GM12878 (cell line): ENCODE results near the gene ACOX1. TPM values are rescaled to one million over a fixed set of nuclear protein-coding genes. Genes with fewer than 3 reads are reported as not detected.

ENCODE experiments used
- ATAC-seq: fragments of 200-7000 bp; cut with Tn5 transposase; 3 replicates; pipeline ENCODE4 v1.9.1; 2020; ENCODE audit warnings: mild to moderate bottlenecking, moderate library complexity
- BruUV-seq: library from RNA; stranded (reverse); fragments of 400-500 nt; replicated peaks from 2 replicates; lab custom pipeline; 2021; lab: Mats Ljungman, UMichigan
- CTCF ChIA-PET: fragments of 300-600 bp; sonication (Branson Sonifier 250); formaldehyde crosslinking; extraction: SDS; loops from one replicate; lab custom pipeline; 2021; ENCODE audit warnings: inconsistent platforms; lab: Yijun Ruan, JAX
- POLR2A ChIA-PET: fragments of 350-600 bp; formaldehyde crosslinking; extraction: SDS; loops from one replicate; lab custom pipeline; 2021; ENCODE audit warnings: inconsistent platforms; lab: Charles Lee
- RAD21 ChIA-PET: fragments of 300-600 bp; sonication (Branson Sonifier 250); formaldehyde crosslinking; loops from one replicate; lab custom pipeline; 2023; ENCODE audit warnings: antibody characterized with exemption; ENCODE audit not compliant: unreplicated experiment; lab: Charles Lee
- SMC1A ChIA-PET: fragments of 300-600 bp; sonication (Branson Sonifier 250); formaldehyde crosslinking; loops from one replicate; lab custom pipeline; 2023; ENCODE audit not compliant: unreplicated experiment, uncharacterized antibody; lab: Charles Lee
- DNase-seq: peaks from one replicate; pipeline ENCODE4 v3.0.0-alpha.2; 2011; ENCODE audit warnings: low read depth, low spot score
- FAIRE-seq: peaks from 3 replicates; lab custom pipeline; 2011; peaks lifted over from hg19 to GRCh38; lab: Jason Lieb, UNC
- H2AFZ ChIP-seq: 2 replicates; pipeline ENCODE4 v1.6.0; 2011; ENCODE audit warnings: low read depth, low read length, control low read depth; ENCODE audit not compliant: control insufficient read depth
- H3K27ac ChIP-seq: 2 replicates; pipeline ENCODE4 v1.5.1; 2011; ENCODE audit warnings: control low read depth; ENCODE audit not compliant: control insufficient read depth, insufficient read depth
- H3K27me3 ChIP-seq, 2 experiments: replicated peaks in 1 of 2; 2 replicates each; pipeline versions ENCODE4 v1.6.0 to v1.6.1; 2011; ENCODE audit warnings: low read length in 1 of 2; ENCODE audit not compliant: control insufficient read depth in 2 of 2, insufficient read depth in 2 of 2
- H3K36me3 ChIP-seq, 2 experiments: 2 replicates each; pipeline ENCODE4 v1.5.1; 2011; ENCODE audit warnings: low read length in 1 of 2; ENCODE audit not compliant: control insufficient read depth in 2 of 2, insufficient read depth in 2 of 2
- H3K4me1 ChIP-seq: 2 replicates; pipeline ENCODE4 v1.6.1; 2011; ENCODE audit warnings: mild to moderate bottlenecking, low read length, moderate library complexity, mixed read lengths; ENCODE audit not compliant: control insufficient read depth, insufficient read depth
- H3K4me2 ChIP-seq: 2 replicates; pipeline ENCODE4 v1.6.0; 2011; ENCODE audit warnings: control low read depth; ENCODE audit not compliant: control insufficient read depth, insufficient read depth
- H3K4me3 ChIP-seq: fragments of 200-600 bp; sonication (generic); 2 replicates; pipeline ENCODE4 v1.5.1; 2016
- H3K79me2 ChIP-seq: 2 replicates; pipeline ENCODE4 v1.6.0; 2011; ENCODE audit warnings: low read length; ENCODE audit not compliant: control insufficient read depth, insufficient read depth
- H3K9ac ChIP-seq: 2 replicates; pipeline ENCODE4 v1.8.0; 2011; ENCODE audit warnings: low read length, control low read depth, mixed read lengths; ENCODE audit not compliant: control insufficient read depth, insufficient read depth
- H3K9me3 ChIP-seq: replicated peaks from 3 replicates; pipeline ENCODE4 v1.5.1; 2011; ENCODE audit warnings: mild to moderate bottlenecking, low read length; ENCODE audit not compliant: control insufficient read depth, insufficient read depth
- H4K20me1 ChIP-seq: 2 replicates; pipeline ENCODE4 v1.6.0; 2011; ENCODE audit not compliant: control insufficient read depth, insufficient read depth
- ATF3 ChIP-seq: IDR thresholded peaks from 2 replicates; pipeline ENCODE4 v1.6.1; 2011; ENCODE audit warnings: low read depth, mild to moderate bottlenecking, low read length, moderate library complexity, borderline replicate concordance; ENCODE audit errors: extremely low read depth
- BMI1 ChIP-seq: fragments of 450-650 bp; IDR thresholded peaks from 2 replicates; pipeline ENCODE4 v1.6.1; 2016; ENCODE audit warnings: mild to moderate bottlenecking, moderate library complexity, borderline replicate concordance
- CHD1 ChIP-seq: IDR thresholded peaks from 2 replicates; pipeline ENCODE4 v1.6.1; 2012; ENCODE audit warnings: low read depth, low read length, improper control_type of control experiment
- CUX1 ChIP-seq: IDR thresholded peaks from 2 replicates; pipeline ENCODE4 v1.6.1; 2012; ENCODE audit warnings: improper control_type of control experiment, low read depth, low read length; ENCODE audit not compliant: insufficient replicate concordance
- EED ChIP-seq: sonication (generic); IDR thresholded peaks from 2 replicates; pipeline ENCODE4 v1.6.1; 2016; ENCODE audit warnings: antibody characterized with exemption, low read depth
- FOXM1 ChIP-seq: IDR thresholded peaks from 2 replicates; pipeline ENCODE4 v1.6.1; 2012; ENCODE audit warnings: low read depth, mild to moderate bottlenecking, inconsistent platforms, low read length, moderate library complexity
- HCFC1 ChIP-seq: fragments of 150-350 bp; IDR thresholded peaks from 2 replicates; pipeline ENCODE4 v1.6.1; 2014; ENCODE audit warnings: low read length
- NFXL1 ChIP-seq: fragments of 450-650 bp; IDR thresholded peaks from 2 replicates; pipeline ENCODE4 v1.6.1; 2017; ENCODE audit warnings: antibody characterized with exemption, mild to moderate bottlenecking, borderline replicate concordance
- NR2C1 ChIP-seq: fragments of 450-650 bp; IDR thresholded peaks from 2 replicates; pipeline ENCODE4 v1.6.1; 2017; ENCODE audit warnings: antibody characterized with exemption, mild to moderate bottlenecking, moderate library complexity
- RELA ChIP-seq: fragments of 450-650 bp; IDR thresholded peaks from 2 replicates; pipeline ENCODE4 v1.8.0; 2014; ENCODE audit warnings: borderline replicate concordance; ENCODE audit not compliant: partially characterized antibody
- RUNX3 ChIP-seq: IDR thresholded peaks from 2 replicates; pipeline ENCODE4 v1.6.1; 2012; ENCODE audit warnings: low read length, inconsistent platforms
- USF2 ChIP-seq: IDR thresholded peaks from 2 replicates; pipeline ENCODE4 v1.6.1; 2011; ENCODE audit warnings: low read depth, low read length, improper control_type of control experiment, borderline replicate concordance
- WGBS: methylation state at CpG from one replicate; pipeline ENCODE4 v1.1.6; 2016; ENCODE audit warnings: low lambda C conversion rate; ENCODE audit not compliant: insufficient replicate concordance, insufficient coverage; ENCODE audit errors: missing lambda C conversion rate; 5-methylcytosine and 5-hydroxymethylcytosine counted together
- in situ Hi-C: fragments of 300-500 bp; cut with MboI; formaldehyde crosslinking; loops from 9 replicates; pipeline ENCODE4 v1.14.3; 2018; ENCODE audit warnings: mixed read lengths
- intact Hi-C: fragments of 100-400 bp; cut with micrococcal nuclease; formaldehyde crosslinking; loops from one replicate; pipeline ENCODE4 v1.14.2; 2022; ENCODE audit not compliant: unreplicated experiment
- polyA plus RNA-seq, 11 experiments: library from polyadenylated mRNA; depleted of rRNA in 4 of 11; unstranded in 6 of 11; stranded (reverse) in 5 of 11; fragments of >200 nt; fragmentation: Nextera tagmentation in 4 of 11; fragmentation: Illumina TruSeq in 1 of 11; extraction: Ambion mirVana in 4 of 11; extraction: Trizol in 1 of 11; gene quantifications; 1 replicate in 1 of 11; 2 replicates in 10 of 11; pipeline versions ENCODE4 v1.2.1 to v1.2.3, GENCODE V29; 2011 to 2016; ENCODE audit warnings: inconsistent platforms in 2 of 11, missing spikeins in 2 of 11, low read depth in 1 of 11
- total RNA-seq, 4 experiments: library from RNA; depleted of rRNA in 3 of 4; stranded (reverse); fragments of >200 nt in 3 of 4; fragmentation: Illumina TruSeq in 1 of 4; extraction: Trizol in 1 of 4; gene quantifications; 2 replicates each; pipeline versions ENCODE4 v1.2.1 to v1.2.3, GENCODE V29; 2013 to 2021

ACOX1 gene
- total and polyA plus RNA-seq, 10 of the 15 experiments (the other 5 are each of a cell fraction or from before 2014, with no cell fraction given): 6.5 to 26.2 (median 21.6) TPM

GRCh38 chr17:76004750-76005262 is 25.8 kb upstream of the ACOX1 start:
- POLR2A ChIA-PET: interaction anchor here (0.6 to 1.3 kb wide), 3 partner anchors 8 to 107 kb away, joined by 3 to 8 read pairs (median 4); no protein-coding TSS in a partner anchor
- SMC1A ChIA-PET: interaction anchor here (0.7 to 10.8 kb wide), 6 partner anchors 16 to 239 kb away, joined by 3 to 61 read pairs (median 3); partner anchors contain the start of genes GALK1 and MRPL38

More at GRCh38 chr17:76004750-76005262, 25.8 kb upstream of the ACOX1 start:
- H3K4me1 ChIP-seq: no peaks in the 10 kb centered on the region
- H4K20me1 ChIP-seq: no peaks in the 10 kb centered on the region
- no peaks in the 10 kb centered on the region for H3K27me3 ChIP-seq
- ATAC-seq: no peak
- intact Hi-C loops: loop anchor here (1.0 kb wide), 1 partner anchor 100 kb away; no protein-coding TSS in a partner anchor
- no peak overlapping the region for H3K9ac ChIP-seq
- RAD21 ChIA-PET: interaction anchor here (0.6 to 3.7 kb wide), 8 partner anchors 8 to 146 kb away, joined by 3 to 35 read pairs (median 4); partner anchors contain the start of genes ACOX1, FBF1, MRPL38 and TEN1
- CTCF ChIA-PET: interaction anchor here (0.5 to 12.8 kb wide), 18 partner anchors 8 to 562 kb away, joined by 3 to 128 read pairs (median 4); partner anchors contain the start of genes MRPL38, TRIM65 and WBP2
- in situ Hi-C loops: loop anchor here (5.0 kb wide), 1 partner anchor 98 kb away; no protein-coding TSS in a partner anchor
- H3K4me3 ChIP-seq: no peak overlapping the region
- H2AFZ ChIP-seq: no peak overlapping the region
- TF ChIP-seq CHD1: no peak
- TF ChIP-seq USF2: no peak
- TF ChIP-seq FOXM1: no peak
- no peak for TF ChIP-seq NFXL1
- TF ChIP-seq HCFC1: no peak
- TF ChIP-seq CUX1: no peak
- no peak for TF ChIP-seq RELA
- no peak for TF ChIP-seq RUNX3
- no peak for TF ChIP-seq EED
- no peak for TF ChIP-seq ATF3
- no peak for TF ChIP-seq BMI1
- no peak for TF ChIP-seq NR2C1
- H3K36me3 ChIP-seq: no peaks in the 10 kb centered on the region; a peak in 1 of 4 replicates
- H3K27ac ChIP-seq: no peak overlapping the region
- H3K79me2 ChIP-seq: no peaks in the 10 kb centered on the region
- no peaks in the 10 kb centered on the region for H3K9me3 ChIP-seq
- no TSS peak for BruUV-seq
- H3K4me2 ChIP-seq: no peak overlapping the region
- DNase-seq: no peak
- WGBS: 69% methylated on average over 8 of the region's 8 CpGs
- FAIRE-seq: no peak
